OCI-M2 (cell line): Measurements from ENCODE around the gene GSTT2.
A peak's percentile ranks its signal among the peaks of the same experiment; 100 is the strongest.
"Not testable (repeated sequence)": the region's sequence is repeated elsewhere in the genome, so short reads cannot be mapped to it uniquely, and the experiment has no call there.

Experiments
- DNase-seq: peaks from one replicate; lab custom pipeline; 2025; ENCODE audit not compliant: unreplicated experiment; lab: John Stamatoyannopoulos, UW

The GSTT2 gene

GRCh38 chr22:23979557-23980240, at the start of gene GSTT2:
TSS of gene GSTT2 (plus strand) at chr22:23980134.
- DNase-seq, result not testable (repeated sequence)

GRCh38 chr22:23938328-23939016, 41.5 kb upstream of the GSTT2 start:
- no peak for DNase-seq

- no peak for DNase-seq
Measured at GRCh38 chr22:23939017-23939357, 40.9 kb upstream of the GSTT2 start.

GRCh38 chr22:23940166-23940565, 39.8 kb upstream of the GSTT2 start:
- not testable (repeated sequence) for DNase-seq

- DNase-seq, result not testable (repeated sequence)
Measured at GRCh38 chr22:23947391-23947790, 32.5 kb upstream of the GSTT2 start.

- DNase-seq, result not testable (repeated sequence)
Measured at GRCh38 chr22:23949764-23950163, 30.2 kb upstream of the GSTT2 start.

- DNase-seq, result not testable (repeated sequence)
Measured at GRCh38 chr22:23951383-23951782, 28.6 kb upstream of the GSTT2 start.

- DNase-seq, result not testable (repeated sequence)
Measured at GRCh38 chr22:23952794-23953405, 27.0 kb upstream of the GSTT2 start.

GRCh38 chr22:23953485-23953884, 26.4 kb upstream of the GSTT2 start:
- not testable (repeated sequence) for DNase-seq

GRCh38 chr22:23954193-23954990, 25.5 kb upstream of the GSTT2 start:
- DNase-seq, result not testable (repeated sequence)

GRCh38 chr22:23954991-23955305, 25.0 kb upstream of the GSTT2 start:
- not testable (repeated sequence) for DNase-seq

- DNase-seq, result not testable (repeated sequence)
Measured at GRCh38 chr22:23955886-23956285, 24.0 kb upstream of the GSTT2 start.

GRCh38 chr22:23956301-23956900, 23.5 kb upstream of the GSTT2 start:
- DNase-seq, result peak; percentile 10

GRCh38 chr22:23961084-23961771, 18.7 kb upstream of the GSTT2 start, which contains the start of gene GSTT2B:
TSS of gene GSTT2B (minus strand) at chr22:23961195. CDS start at chr22:23961131, 64 bp downstream.
- DNase-seq, result not testable (repeated sequence)

GRCh38 chr22:23966094-23966493, 13.8 kb upstream of the GSTT2 start:
- not testable (repeated sequence) for DNase-seq

GRCh38 chr22:23966568-23966967, 13.4 kb upstream of the GSTT2 start, which contains the start of gene DDTL:
TSS of gene DDTL (plus strand) at chr22:23966888. CDS start at chr22:23966915, 27 bp downstream.
- DNase-seq, result not testable (repeated sequence)

GRCh38 chr22:23969071-23969470, 10.9 kb upstream of the GSTT2 start:
- no peak for DNase-seq

- no peak for DNase-seq
Measured at GRCh38 chr22:23970201-23970641, 9.7 kb upstream of the GSTT2 start.

GRCh38 chr22:23970816-23971486, 9.0 kb upstream of the GSTT2 start:
- no peak for DNase-seq

GRCh38 chr22:23971927-23972326, 8.0 kb upstream of the GSTT2 start:
- not testable (repeated sequence) for DNase-seq
